ENCODE measurements around the gene MYORG.
"Not testable (repeated sequence)": the region's sequence is repeated elsewhere in the genome, so short reads cannot be mapped to it uniquely, and the experiment has no call there.

The MYORG gene

DNA sequence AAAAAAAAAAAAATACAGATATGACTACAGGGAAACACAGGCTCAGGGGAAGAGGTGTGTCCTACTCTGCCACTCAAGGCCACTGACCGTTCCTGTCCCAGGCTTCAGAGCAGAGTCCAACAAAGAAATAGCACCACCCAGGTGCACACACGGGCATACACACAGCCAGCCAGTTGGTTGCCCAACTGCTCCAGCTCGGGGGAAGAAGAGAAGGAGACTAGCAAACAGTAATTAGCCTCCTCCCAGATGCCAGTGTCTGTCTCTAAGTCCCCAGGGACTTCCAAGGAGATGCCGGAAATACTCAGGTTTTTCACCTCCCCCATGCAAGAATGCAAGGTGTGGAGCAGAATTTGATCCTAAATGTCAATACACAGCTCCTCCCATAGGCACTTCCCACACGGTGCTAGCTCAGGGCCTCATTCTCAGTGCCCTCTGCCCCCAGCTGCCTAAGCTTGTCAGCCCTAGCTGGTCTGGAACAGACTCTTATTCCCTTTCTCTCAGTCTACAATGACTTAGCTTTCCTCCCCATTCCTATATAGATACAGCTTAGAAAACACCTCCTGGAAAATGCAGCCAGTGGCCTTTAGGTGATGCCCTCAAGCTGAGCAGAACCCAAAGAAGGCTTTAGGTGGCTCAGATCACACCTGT lies 1.7 kb downstream of the MYORG start:
- Histone ChIP-seq H3K4me3 (ENCODE audit: low read length) (no peak overlapping the region), H3K36me3 (ENCODE audit: control insufficient read depth, insufficient read depth, low read length, severe bottlenecking) (no peaks in the 10 kb centered on the region), H3K9ac (ENCODE audit: low read length) (no peak overlapping the region), H3K27me3 (replicated peaks; ENCODE audit: control insufficient read depth, insufficient read depth, low read length) (no peaks in the 10 kb centered on the region), H3K9me3 (ENCODE audit: control insufficient read depth, low read length) (no peaks in the 10 kb centered on the region), H3K4me1 (ENCODE audit: control insufficient read depth, insufficient read depth, low read length) (peaks cover 19% of the 10 kb centered on the region)
- no peak for DNase-seq (ENCODE audit: low read depth)

DNA sequence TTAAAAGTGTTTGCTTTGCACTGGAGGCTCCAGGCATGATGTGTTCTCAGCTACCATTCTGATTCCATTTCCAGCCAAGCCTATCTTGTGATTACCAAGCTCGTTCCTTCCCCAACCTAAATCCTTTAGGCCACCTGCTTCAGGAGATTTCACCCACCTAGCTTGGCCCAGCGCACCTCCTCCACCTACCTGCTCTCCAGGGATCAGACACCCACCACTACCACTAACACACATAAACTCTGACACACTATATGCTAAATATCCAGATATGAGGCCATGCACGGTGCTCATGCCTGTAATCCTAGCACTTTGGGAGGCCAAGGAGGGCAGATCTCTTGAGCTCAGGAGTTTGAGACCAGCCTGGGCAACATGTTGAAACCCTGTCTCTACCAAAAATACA lies 2.4 kb downstream of the MYORG start:
- H3K4me1 ChIP-seq (ENCODE audit: control insufficient read depth, insufficient read depth, low read length) = peaks cover 13% of the 10 kb centered on the region
- H3K9ac ChIP-seq (ENCODE audit: low read length) = no peak overlapping the region
- H3K9me3 ChIP-seq (ENCODE audit: control insufficient read depth, low read length) = no peaks in the 10 kb centered on the region
- DNase-seq (ENCODE audit: low read depth) = no peak
- H3K27me3 ChIP-seq (replicated peaks; ENCODE audit: control insufficient read depth, insufficient read depth, low read length) = no peaks in the 10 kb centered on the region
- no peak overlapping the region for H3K4me3 ChIP-seq (ENCODE audit: low read length)
- no peaks in the 10 kb centered on the region for H3K36me3 ChIP-seq (ENCODE audit: control insufficient read depth, insufficient read depth, low read length, severe bottlenecking)

DNA sequence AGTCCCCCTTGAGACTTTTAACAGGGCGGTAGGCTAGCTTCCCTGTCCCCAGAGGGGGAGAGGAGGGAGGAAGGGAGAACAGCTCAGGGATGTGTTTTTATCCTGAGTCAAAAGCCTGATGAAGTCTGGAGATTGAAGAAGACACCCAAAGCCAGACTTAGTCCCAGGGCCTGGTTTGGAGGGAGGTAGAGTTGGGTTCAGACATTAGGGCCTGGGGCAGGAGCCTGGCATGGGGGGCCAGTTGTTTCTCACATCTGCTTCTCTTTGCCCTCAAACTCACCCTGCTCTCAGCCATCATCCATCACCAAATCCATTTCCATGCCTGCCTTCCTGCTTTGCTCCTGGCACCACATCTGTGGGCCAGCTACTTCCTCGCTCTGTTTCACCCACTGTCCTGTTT lies 2.9 kb downstream of the MYORG start:
- no peaks in the 10 kb centered on the region for H3K36me3 ChIP-seq (ENCODE audit: control insufficient read depth, insufficient read depth, low read length, severe bottlenecking)
- H3K4me3 ChIP-seq (ENCODE audit: low read length) = no peak overlapping the region
- H3K27me3 ChIP-seq (replicated peaks; ENCODE audit: control insufficient read depth, insufficient read depth, low read length) = no peaks in the 10 kb centered on the region
- H3K9ac ChIP-seq (ENCODE audit: low read length) = no peak overlapping the region
- no peaks in the 10 kb centered on the region for H3K9me3 ChIP-seq (ENCODE audit: control insufficient read depth, low read length)
- H3K4me1 ChIP-seq (ENCODE audit: control insufficient read depth, insufficient read depth, low read length) = peaks cover 13% of the 10 kb centered on the region
- DNase-seq (ENCODE audit: low read depth) = no peak

DNA sequence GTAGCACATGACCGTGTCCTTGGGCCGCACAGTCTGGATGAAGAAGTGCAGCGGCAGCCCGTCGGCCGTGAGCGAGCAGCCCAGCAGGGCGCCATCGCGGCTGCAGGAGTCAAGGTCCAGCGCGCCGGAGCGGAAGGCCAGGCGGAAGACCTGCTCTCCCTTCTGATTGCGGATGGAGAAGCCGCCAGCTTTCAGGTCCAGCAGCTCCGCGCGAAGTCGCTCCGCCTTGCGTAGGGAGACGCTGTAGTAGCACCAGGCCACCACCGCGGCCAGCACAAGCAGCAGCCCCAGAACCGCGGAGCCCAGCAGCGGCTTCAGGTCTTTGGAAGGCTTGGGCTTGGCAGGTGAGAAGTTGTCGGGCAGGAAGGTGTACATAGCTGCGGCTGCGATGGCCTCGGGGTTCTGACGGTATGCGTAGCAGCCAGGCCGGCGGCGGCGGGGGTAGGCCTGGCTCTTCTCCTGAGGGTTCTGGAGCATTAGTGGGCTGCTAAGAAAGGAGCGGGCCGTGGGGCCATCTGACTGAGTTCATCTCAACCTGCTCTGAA lies 4.2 kb downstream of the MYORG start:
- H3K27me3 ChIP-seq (replicated peaks; ENCODE audit: control insufficient read depth, insufficient read depth, low read length) = no peaks in the 10 kb centered on the region
- no peak overlapping the region for H3K9ac ChIP-seq (ENCODE audit: low read length)
- H3K4me3 ChIP-seq (ENCODE audit: low read length) = no peak overlapping the region
- no peak for DNase-seq (ENCODE audit: low read depth)
- H3K9me3 ChIP-seq (ENCODE audit: control insufficient read depth, low read length) = no peaks in the 10 kb centered on the region
- peaks cover 13% of the 10 kb centered on the region for H3K4me1 ChIP-seq (ENCODE audit: control insufficient read depth, insufficient read depth, low read length)
- no peaks in the 10 kb centered on the region for H3K36me3 ChIP-seq (ENCODE audit: control insufficient read depth, insufficient read depth, low read length, severe bottlenecking)

DNA sequence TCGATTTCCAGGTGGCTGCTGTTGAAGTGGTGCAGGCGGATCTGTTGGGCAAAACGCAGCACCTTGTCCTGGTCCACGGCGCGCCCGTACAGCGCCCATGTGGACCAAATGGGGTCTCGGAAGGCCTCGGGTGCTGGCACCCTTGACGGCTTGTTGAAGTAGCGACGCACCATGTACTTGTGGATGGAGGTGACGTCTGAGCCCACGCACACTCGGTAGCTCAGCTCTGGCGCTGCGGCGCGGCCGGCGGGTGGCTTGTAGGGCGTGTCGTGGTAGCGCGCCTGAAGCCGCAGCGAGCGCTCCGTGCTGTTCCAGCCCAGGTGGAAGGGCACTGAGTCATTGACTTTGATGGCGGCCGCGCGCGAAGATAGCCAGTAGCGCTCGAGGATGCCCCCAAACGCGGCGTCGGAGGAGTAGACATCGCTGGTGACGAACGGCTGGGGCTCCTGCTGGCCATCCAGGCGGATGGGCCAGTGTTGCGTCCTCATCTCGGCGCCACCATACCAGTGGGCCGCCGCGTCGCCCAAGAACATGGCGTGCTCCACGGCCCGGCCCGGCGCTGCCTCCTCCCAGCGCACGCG lies 4.7 kb downstream of the MYORG start:
- Histone ChIP-seq H3K4me1 (ENCODE audit: control insufficient read depth, insufficient read depth, low read length) (peaks cover 13% of the 10 kb centered on the region), H3K27me3 (replicated peaks; ENCODE audit: control insufficient read depth, insufficient read depth, low read length) (no peaks in the 10 kb centered on the region), H3K9me3 (ENCODE audit: control insufficient read depth, low read length) (no peaks in the 10 kb centered on the region), H3K9ac (ENCODE audit: low read length) (no peak overlapping the region), H3K4me3 (ENCODE audit: low read length) (no peak overlapping the region), H3K36me3 (ENCODE audit: control insufficient read depth, insufficient read depth, low read length, severe bottlenecking) (no peaks in the 10 kb centered on the region)
- no peak for DNase-seq (ENCODE audit: low read depth)

DNA sequence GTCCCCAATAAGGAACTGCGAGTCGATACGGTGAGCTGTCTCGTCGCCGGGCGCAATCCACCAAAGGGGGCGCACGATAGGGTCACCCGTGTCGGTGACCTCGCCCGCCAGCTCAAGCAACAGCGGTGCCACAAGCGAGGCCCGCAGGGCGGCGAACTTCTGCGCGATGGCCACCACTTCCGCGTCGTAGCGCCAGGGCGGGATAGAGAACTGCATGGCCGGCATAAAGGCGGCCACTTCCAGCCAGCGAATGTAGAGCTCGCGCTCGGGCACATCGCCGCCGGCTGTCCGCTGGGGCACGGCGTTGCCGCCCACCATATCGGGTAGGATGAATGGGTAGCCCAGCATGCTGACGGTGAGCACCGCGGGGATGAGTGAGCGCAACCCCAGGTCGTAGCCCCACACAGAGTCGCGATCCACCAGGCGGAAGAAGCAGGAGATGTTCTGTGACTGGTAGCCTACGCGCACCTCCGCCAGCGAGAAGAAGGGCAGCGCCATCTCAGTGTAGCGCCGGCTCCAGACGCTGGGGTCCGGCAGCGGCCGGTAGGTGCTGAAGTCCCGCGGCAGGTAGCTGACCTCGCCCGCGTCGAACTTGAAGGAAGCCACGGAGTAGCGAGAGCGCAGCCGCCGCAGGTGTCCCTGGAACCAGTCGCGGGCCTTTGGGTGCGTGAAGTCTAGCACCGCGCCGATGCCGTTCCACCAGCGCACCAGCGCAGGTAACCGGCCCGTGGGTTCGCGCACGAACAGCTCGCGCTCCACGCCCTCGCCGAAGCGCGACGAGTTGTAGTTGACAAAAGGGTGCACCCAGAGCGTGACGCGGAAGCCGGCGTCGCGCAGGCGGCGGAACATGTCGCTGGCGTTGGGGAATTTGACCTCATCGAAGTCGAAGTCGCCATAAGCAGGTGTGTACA lies 5.5 kb downstream of the MYORG start:
- H3K36me3 ChIP-seq (ENCODE audit: control insufficient read depth, insufficient read depth, low read length, severe bottlenecking) = no peaks in the 10 kb centered on the region
- no peak for DNase-seq (ENCODE audit: low read depth)
- H3K9me3 ChIP-seq (ENCODE audit: control insufficient read depth, low read length) = no peaks in the 10 kb centered on the region
- H3K4me1 ChIP-seq (ENCODE audit: control insufficient read depth, insufficient read depth, low read length) = peaks cover 10% of the 10 kb centered on the region
- H3K27me3 ChIP-seq (replicated peaks; ENCODE audit: control insufficient read depth, insufficient read depth, low read length) = no peaks in the 10 kb centered on the region
- H3K9ac ChIP-seq (ENCODE audit: low read length) = no peak overlapping the region
- peak overlapping the region; percentile 63 for H3K4me3 ChIP-seq (ENCODE audit: low read length)

DNA sequence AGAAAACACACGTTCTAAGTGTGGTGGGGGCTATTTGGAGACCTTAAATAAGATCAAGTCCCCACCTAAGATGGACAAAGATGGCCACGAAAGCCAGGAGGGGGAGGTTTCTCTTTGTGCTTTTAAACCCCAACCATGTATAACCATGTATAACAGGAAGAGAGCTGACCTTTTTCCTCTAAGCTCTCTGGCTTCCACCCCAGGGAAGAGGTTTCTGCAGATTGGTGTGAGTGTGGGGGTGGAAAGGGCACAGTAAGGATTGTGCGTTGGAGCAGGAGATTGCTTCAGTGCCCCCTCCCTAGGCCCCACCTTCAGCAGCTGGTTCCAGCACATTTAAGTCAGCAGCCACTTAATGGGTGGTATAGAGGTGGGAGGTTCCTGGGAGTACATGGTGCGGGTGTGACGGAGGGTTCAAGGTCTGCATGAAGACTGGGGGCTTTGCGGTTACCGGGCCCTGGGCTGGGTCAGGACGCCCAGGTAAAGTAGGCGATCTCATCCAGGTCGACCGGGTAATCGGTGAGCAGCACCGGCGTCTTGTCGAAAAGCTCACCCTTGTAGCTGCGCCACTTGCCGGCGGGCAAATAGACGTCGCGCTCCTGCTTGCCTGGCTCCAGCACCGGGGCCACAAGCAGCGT lies 6.2 kb downstream of the MYORG start:
- Histone ChIP-seq H3K4me1 (ENCODE audit: control insufficient read depth, insufficient read depth, low read length) (peaks cover 7% of the 10 kb centered on the region), H3K9ac (ENCODE audit: low read length) (no peak overlapping the region), H3K9me3 (ENCODE audit: control insufficient read depth, low read length) (no peaks in the 10 kb centered on the region), H3K36me3 (ENCODE audit: control insufficient read depth, insufficient read depth, low read length, severe bottlenecking) (no peaks in the 10 kb centered on the region), H3K27me3 (replicated peaks; ENCODE audit: control insufficient read depth, insufficient read depth, low read length) (no peaks in the 10 kb centered on the region), H3K4me3 (ENCODE audit: low read length) (peak overlapping the region; percentile 63)
- DNase-seq (ENCODE audit: low read depth) = no peak

DNA sequence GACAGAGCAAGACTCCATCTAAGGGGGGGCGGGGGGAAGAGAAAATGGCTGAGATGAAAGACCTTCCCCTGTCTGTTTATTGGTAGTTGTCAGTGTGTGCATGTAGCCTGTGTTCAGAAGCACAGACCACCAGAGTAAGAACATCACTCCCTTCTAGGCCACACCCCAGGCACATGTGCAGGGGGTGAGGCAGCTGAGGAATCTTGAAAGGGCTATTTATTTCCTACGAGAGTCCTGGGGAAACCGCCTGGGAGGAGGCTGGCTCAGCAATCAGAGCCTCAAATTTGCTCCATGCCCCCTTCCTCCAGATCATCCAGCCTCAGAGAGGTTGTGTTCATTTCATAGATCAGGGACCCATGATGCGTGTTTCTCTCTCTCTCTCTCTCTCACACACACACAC lies 7.1 kb downstream of the MYORG start:
- Histone ChIP-seq H3K4me3 (ENCODE audit: low read length) (no peak overlapping the region), H3K9me3 (ENCODE audit: control insufficient read depth, low read length) (no peaks in the 10 kb centered on the region), H3K36me3 (ENCODE audit: control insufficient read depth, insufficient read depth, low read length, severe bottlenecking) (no peaks in the 10 kb centered on the region), H3K27me3 (replicated peaks; ENCODE audit: control insufficient read depth, insufficient read depth, low read length) (no peaks in the 10 kb centered on the region), H3K9ac (ENCODE audit: low read length) (no peak overlapping the region), H3K4me1 (ENCODE audit: control insufficient read depth, insufficient read depth, low read length) (peaks cover 7% of the 10 kb centered on the region)
- DNase-seq (ENCODE audit: low read depth) = no peak

DNA sequence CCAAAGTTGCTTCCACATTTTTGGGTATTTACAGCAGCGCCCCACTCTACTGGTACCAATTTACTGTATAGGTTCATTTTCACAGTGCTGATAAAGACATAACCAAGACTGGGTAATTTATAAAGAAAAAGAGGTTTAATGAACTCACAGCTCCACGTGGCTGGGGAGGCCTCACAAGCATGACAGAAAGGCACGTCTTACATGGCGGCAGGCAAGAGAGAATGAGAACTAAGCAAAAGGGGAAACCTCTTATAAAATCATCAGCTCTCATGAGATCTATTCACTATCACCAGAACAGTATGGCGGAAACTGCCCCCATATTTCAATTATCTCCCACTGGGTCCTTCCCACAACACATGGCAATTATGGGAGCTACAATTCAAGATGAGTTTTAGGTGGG lies 7.9 kb downstream of the MYORG start:
- not testable (repeated sequence) for H3K36me3 ChIP-seq (ENCODE audit: control insufficient read depth, insufficient read depth, low read length, severe bottlenecking)

DNA sequence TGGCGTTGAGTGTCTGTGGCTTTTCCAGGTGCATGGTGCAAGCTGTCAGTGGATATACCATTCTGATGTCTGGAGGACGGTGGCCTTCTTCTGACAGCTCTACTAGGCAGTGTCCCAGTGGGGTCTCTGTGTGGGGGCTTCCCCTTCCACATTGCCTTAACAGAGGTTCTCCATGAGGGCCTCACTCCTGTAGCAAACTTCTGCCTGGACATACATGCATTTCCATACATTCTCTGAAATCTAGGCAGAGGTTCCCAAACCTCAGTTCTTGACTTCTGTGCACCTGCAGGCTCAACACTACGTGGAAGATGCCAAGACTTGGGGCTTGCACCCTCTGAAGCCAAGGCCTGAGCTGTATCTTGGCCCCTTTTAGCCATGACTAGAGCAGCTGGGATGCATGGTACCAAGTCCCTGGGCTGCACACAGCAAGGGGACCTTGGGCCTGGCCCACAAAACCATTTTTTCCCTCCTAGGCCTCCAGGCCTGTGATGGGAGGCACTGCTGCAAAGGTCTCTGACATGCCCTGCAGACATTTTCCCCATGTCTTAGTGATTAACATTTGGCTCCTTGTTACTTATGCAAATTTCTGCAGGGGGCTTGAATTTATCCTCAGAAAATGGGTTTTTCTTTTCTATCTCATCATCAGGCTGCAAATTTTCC lies 8.8 kb downstream of the MYORG start:
- not testable (repeated sequence) for H3K36me3 ChIP-seq (ENCODE audit: control insufficient read depth, insufficient read depth, low read length, severe bottlenecking); DNase-seq (ENCODE audit: low read depth); H3K9me3 ChIP-seq (ENCODE audit: control insufficient read depth, low read length); H3K27me3 ChIP-seq (replicated peaks; ENCODE audit: control insufficient read depth, insufficient read depth, low read length); H3K9ac ChIP-seq (ENCODE audit: low read length); H3K4me3 ChIP-seq (ENCODE audit: low read length)
- H3K4me1 ChIP-seq (ENCODE audit: control insufficient read depth, insufficient read depth, low read length) = peaks cover 14% of the 10 kb centered on the region

More for the DNA sequence above, 7.9 kb downstream of the MYORG start:
- not testable (repeated sequence) for H3K4me3 ChIP-seq (ENCODE audit: low read length); H3K4me1 ChIP-seq (ENCODE audit: control insufficient read depth, insufficient read depth, low read length); H3K27me3 ChIP-seq (replicated peaks; ENCODE audit: control insufficient read depth, insufficient read depth, low read length); H3K9me3 ChIP-seq (ENCODE audit: control insufficient read depth, low read length); DNase-seq (ENCODE audit: low read depth); H3K9ac ChIP-seq (ENCODE audit: low read length)

All from adipocyte (in vitro differentiated cells).